ENCODE data around the gene VSTM2L.

GRCh38 chr20:37932919-37933318, 30.0 kb downstream of the VSTM2L start:
- TF ChIP-seq CTCF (optimal IDR thresholded peaks at IDR 0.05 in 1 of 3, IDR thresholded peaks at IDR 0.05 in 1 of 3, conservative IDR thresholded peaks at IDR 0.05 in 1 of 3; ENCODE audit: extremely low read depth in 1 of 3, insufficient read depth in 2 of 3, low read length in 3 of 3) (no peak), EZH2 (IDR thresholded peaks at IDR 0.05; ENCODE audit: low read length) (no peak)
